Parathyroid adenoma (tissue), 2 donors: ENCODE results near the gene CDON.

ENCODE experiments used
- H2AFZ ChIP-seq: fragments of 300-600 bp; sonication (generic); one replicate; pipeline ENCODE4 v1.7.0; 2017; ENCODE audit warnings: antibody characterized with exemption, mild to moderate bottlenecking
- H3K27ac ChIP-seq: fragments of 300-600 bp; sonication (generic); one replicate; pipeline ENCODE4 v1.7.0; 2017
- H3K27me3 ChIP-seq: fragments of 300-600 bp; sonication (generic); one replicate; pipeline ENCODE4 v1.7.0; 2017; ENCODE audit warnings: low read length; ENCODE audit not compliant: control insufficient read depth, insufficient read depth
- H3K36me3 ChIP-seq: fragments of 300-600 bp; sonication (generic); one replicate; pipeline ENCODE4 v1.7.0; 2017; ENCODE audit warnings: low read length; ENCODE audit not compliant: control insufficient read depth, insufficient read depth
- H3K4me1 ChIP-seq: fragments of 300-600 bp; sonication (generic); one replicate; pipeline ENCODE4 v1.7.0; 2017; ENCODE audit warnings: control low read depth
- H3K4me2 ChIP-seq: fragments of 300-600 bp; sonication (generic); one replicate; pipeline ENCODE4 v1.7.0; 2017; ENCODE audit warnings: low read length
- H3K4me3 ChIP-seq: fragments of 300-600 bp; sonication (generic); one replicate; pipeline ENCODE4 v1.7.0; 2017; ENCODE audit warnings: low read depth, low read length
- H3K79me2 ChIP-seq: fragments of 300-600 bp; sonication (generic); one replicate; pipeline ENCODE4 v1.7.0; 2017; ENCODE audit warnings: control low read depth
- H3K9ac ChIP-seq: fragments of 300-600 bp; sonication (generic); one replicate; pipeline ENCODE4 v1.7.0; 2017; ENCODE audit warnings: mild to moderate bottlenecking
- H3K9me3 ChIP-seq: fragments of 300-600 bp; sonication (generic); one replicate; pipeline ENCODE4 v1.7.0; 2017; ENCODE audit warnings: low read length; ENCODE audit not compliant: control insufficient read depth
- CTCF ChIP-seq: fragments of 300-600 bp; sonication (generic); IDR thresholded peaks from one replicate; pipeline ENCODE4 v1.7.0; 2017; ENCODE audit warnings: antibody characterized with exemption, mild to moderate bottlenecking
- donor health status: primary hyperparathyroidism.

Gene CDON

DNA sequence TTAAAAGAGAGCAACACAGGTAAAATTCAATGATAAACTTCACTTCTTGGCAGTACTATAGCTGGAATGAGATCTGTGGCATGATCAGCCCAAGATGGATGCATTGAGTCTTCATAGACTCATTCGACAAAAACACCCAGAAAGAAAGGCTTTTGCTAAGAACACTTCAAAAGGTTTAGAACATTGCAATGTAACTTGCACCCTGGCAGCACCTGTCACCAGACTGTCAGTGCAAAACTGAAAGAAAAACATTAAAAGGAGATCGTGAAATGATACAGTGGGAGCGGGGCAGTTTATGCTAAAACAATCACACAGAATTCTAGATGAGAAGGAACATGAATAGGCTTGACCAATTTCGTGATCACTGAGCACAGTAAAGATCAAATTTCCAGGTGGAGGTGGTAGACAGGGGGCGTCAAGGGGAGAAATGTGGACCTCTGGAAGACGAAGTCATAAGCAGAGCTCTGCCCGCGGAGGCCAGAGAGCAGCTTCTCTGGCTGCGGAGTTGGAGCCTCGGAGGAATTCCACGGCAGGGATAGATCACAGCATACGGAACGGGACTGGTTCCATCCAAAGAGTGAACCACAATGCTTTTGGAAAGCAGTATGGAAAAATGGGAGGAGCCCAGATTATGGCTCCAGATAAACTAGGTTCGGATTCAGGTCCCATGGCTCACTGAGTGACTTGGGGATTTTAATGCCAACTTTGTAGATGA is 104.9 kb downstream of the CDON start:
- H3K9me3 ChIP-seq, result no peaks in the 10 kb centered on the region
- no peaks in the 10 kb centered on the region for H3K36me3 ChIP-seq
- no peak overlapping the region for H2AFZ ChIP-seq
- no peak overlapping the region for H3K27ac ChIP-seq
- no peak overlapping the region for H3K9ac ChIP-seq
- no peaks in the 10 kb centered on the region for H3K79me2 ChIP-seq
- H3K27me3 ChIP-seq, result no peaks in the 10 kb centered on the region
- H3K4me3 ChIP-seq, result no peak overlapping the region
- H3K4me2 ChIP-seq, result no peak overlapping the region
- peaks cover 2% of the 10 kb centered on the region for H3K4me1 ChIP-seq
- TF ChIP-seq CTCF, result no peak

DNA sequence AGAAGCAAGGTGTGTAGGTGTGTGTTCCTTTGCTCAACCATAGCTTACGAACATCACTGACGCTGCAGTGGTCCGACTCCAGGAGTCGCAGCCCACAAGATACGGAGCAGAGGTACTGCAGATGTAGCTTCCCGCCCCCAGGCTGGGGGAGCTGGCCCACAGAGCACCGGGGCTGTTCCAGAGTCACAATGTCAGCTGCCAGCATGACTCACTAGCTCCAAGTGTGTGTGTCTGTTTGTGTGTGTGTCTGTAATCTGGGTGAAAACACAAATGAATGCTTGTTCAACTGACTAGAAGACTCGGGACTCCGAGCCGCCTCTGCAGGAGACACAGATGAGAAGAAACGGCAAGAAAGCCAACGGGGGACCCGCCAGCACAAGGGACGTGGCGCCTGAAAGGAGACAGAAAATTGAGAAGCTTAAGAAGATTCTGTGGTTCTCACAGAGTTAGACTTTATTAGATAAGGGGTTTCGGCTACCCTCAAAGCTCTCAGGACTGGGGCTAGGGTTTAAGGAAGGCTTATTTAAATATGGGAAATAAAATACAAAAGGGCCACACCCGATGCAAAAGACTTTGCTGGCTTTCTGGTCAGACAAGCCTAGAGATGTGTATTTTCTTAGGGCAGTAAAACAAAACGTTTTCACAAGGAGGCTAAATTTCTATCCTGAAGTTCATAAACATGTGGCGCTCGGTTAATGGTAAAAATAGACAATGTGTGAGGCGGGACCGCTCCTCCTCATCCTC is 106.1 kb downstream of the CDON start:
- H3K4me3 ChIP-seq, result no peak overlapping the region
- TF ChIP-seq CTCF, result no peak
- H2AFZ ChIP-seq, result no peak overlapping the region
- H3K9me3 ChIP-seq, result no peaks in the 10 kb centered on the region
- H3K4me2 ChIP-seq, result no peak overlapping the region
- no peak overlapping the region for H3K27ac ChIP-seq
- H3K4me1 ChIP-seq, result peaks cover 4% of the 10 kb centered on the region
- H3K36me3 ChIP-seq, result no peaks in the 10 kb centered on the region
- H3K79me2 ChIP-seq, result no peaks in the 10 kb centered on the region
- no peak overlapping the region for H3K9ac ChIP-seq
- no peaks in the 10 kb centered on the region for H3K27me3 ChIP-seq

- Histone ChIP-seq H3K27ac (no peak overlapping the region), H2AFZ (no peak overlapping the region), H3K27me3 (no peaks in the 10 kb centered on the region), H3K4me1 (peaks cover 4% of the 10 kb centered on the region), H3K79me2 (no peaks in the 10 kb centered on the region), H3K9me3 (no peaks in the 10 kb centered on the region), H3K4me2 (no peak overlapping the region), H3K36me3 (no peaks in the 10 kb centered on the region), H3K9ac (no peak overlapping the region), H3K4me3 (no peak overlapping the region)
- no peak for TF ChIP-seq CTCF
Measured at GRCh38 chr11:125955856-125956255, 106.8 kb downstream of the CDON start.

GRCh38 chr11:125954945-125955640 is 107.6 kb downstream of the CDON start:
- Histone ChIP-seq H3K4me2 (no peak overlapping the region), H3K36me3 (no peaks in the 10 kb centered on the region), H3K9ac (no peak overlapping the region), H3K79me2 (no peaks in the 10 kb centered on the region), H3K9me3 (no peaks in the 10 kb centered on the region), H3K27me3 (no peaks in the 10 kb centered on the region), H3K27ac (no peak overlapping the region), H3K4me3 (no peak overlapping the region), H3K4me1 (peaks cover 4% of the 10 kb centered on the region), H2AFZ (no peak overlapping the region)
- no peak for TF ChIP-seq CTCF
